GM12892 (cell line): Measurements from ENCODE around the gene ATP6V0D1.

Experiments
- POLR2A ChIP-seq: IDR thresholded peaks from 2 replicates; pipeline ENCODE4 v1.6.1; 2011; ENCODE audit warnings: low read depth, low read length, control low read depth
- POLR2AphosphoS5 ChIP-seq: IDR thresholded peaks from 2 replicates; pipeline ENCODE4 v1.6.1; 2011; ENCODE audit warnings: low read depth, low read length, control low read depth

DNA sequence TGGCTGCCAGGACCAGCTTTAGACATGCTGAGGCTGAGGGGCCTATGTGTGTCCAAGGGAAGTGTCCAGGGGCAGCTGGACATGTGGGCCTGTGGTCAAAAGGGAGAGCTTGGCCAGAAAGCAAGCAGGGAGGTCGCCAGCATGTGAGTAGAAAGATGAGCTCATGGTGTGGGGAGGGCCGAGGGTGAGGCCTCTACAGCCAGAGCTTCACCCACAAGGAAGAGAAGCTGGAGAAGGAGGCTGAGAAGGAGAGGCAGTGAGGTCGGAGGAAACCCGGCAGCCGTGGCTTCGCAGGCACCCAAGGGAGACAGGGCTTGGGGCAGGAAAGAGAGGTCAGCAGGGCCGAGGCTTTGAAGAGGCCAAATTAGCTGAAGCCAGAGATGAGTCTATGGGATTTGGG is 54.0 kb downstream of the ATP6V0D1 start:
- TF ChIP-seq POLR2A, result no peak
- no peak for TF ChIP-seq POLR2AphosphoS5
